Neural cell (in vitro differentiated cells): ENCODE results near the gene ARHGEF2. TPM values are rescaled to one million over a fixed set of nuclear protein-coding genes. Genes with fewer than 3 reads are reported as not detected.

Experiments used
- H2AFZ ChIP-seq: fragments of 200-600, 300-800 bp; sonication (generic), shearing (Covaris generic); 2 replicates; pipeline ENCODE4 v1.6.0; 2014; ENCODE audit warnings: low read depth, mild to moderate bottlenecking, antibody characterized with exemption, low read length, moderate library complexity
- H3F3A ChIP-seq: fragments of 200-600 bp; shearing (Covaris generic); 2 replicates; pipeline ENCODE4 v1.6.1; 2016; ENCODE audit warnings: mild to moderate bottlenecking, moderate library complexity, mixed read lengths, antibody characterized with exemption, low read length; ENCODE audit not compliant: insufficient read depth, poor library complexity, severe bottlenecking
- H3K27ac ChIP-seq: fragments of 200-600, 300-800 bp; sonication (generic), shearing (Covaris generic); 2 replicates; pipeline ENCODE4 v1.5.1; 2014; ENCODE audit warnings: mild to moderate bottlenecking, low read length, moderate library complexity
- H3K27me3 ChIP-seq: fragments of 300-800, 200-600 bp; sonication (generic), shearing (Covaris generic); 2 replicates; pipeline ENCODE4 v1.6.0; 2014; ENCODE audit warnings: mild to moderate bottlenecking, low read depth, low read length, moderate library complexity; ENCODE audit not compliant: insufficient read depth
- H3K36me3 ChIP-seq: fragments of 300-800, 200-600 bp; sonication (generic), shearing (Covaris generic); 2 replicates; pipeline ENCODE4 v1.5.1; 2014; ENCODE audit warnings: mild to moderate bottlenecking, antibody characterized with exemption, low read length, moderate library complexity; ENCODE audit not compliant: insufficient read depth
- H3K4me2 ChIP-seq: fragments of 300-800, 200-600 bp; sonication (generic), shearing (Covaris generic); 2 replicates; pipeline ENCODE4 v1.6.0; 2014; ENCODE audit warnings: mild to moderate bottlenecking, low read length
- H3K4me3 ChIP-seq: fragments of 300-800, 200-600 bp; sonication (generic), shearing (Covaris generic); 2 replicates; pipeline ENCODE4 v1.5.1; 2014; ENCODE audit warnings: mild to moderate bottlenecking, low read length, moderate library complexity
- H3K79me2 ChIP-seq: fragments of 200-600 bp; shearing (Covaris generic); replicated peaks from 2 replicates; pipeline ENCODE4 v1.6.0; 2014; ENCODE audit warnings: mild to moderate bottlenecking, low read length, moderate library complexity; ENCODE audit not compliant: insufficient read depth
- H3K9ac ChIP-seq: fragments of 300-800, 200-600 bp; sonication (generic), shearing (Covaris generic); 2 replicates; pipeline ENCODE4 v1.6.1; 2016; ENCODE audit warnings: mild to moderate bottlenecking, low read length, mixed read lengths
- H3K9me2 ChIP-seq: fragments of 200-600 bp; shearing (Covaris generic); 2 replicates; pipeline ENCODE4 v1.6.1; 2016; ENCODE audit warnings: mild to moderate bottlenecking, low read length, mixed read lengths; ENCODE audit not compliant: insufficient read depth
- H3K9me3 ChIP-seq: fragments of 200-600, 300-800 bp; sonication (generic), shearing (Covaris generic); 2 replicates; pipeline ENCODE4 v1.6.1; 2016; ENCODE audit warnings: mild to moderate bottlenecking, mixed run types, low read length, moderate library complexity, mixed read lengths
- H4K20me1 ChIP-seq: fragments of 200-600 bp; shearing (Covaris generic); 2 replicates; pipeline ENCODE4 v1.6.1; 2016; ENCODE audit warnings: mild to moderate bottlenecking, mixed run types; ENCODE audit not compliant: insufficient read depth
- CTCF ChIP-seq: fragments of 450-650 bp; IDR thresholded peaks from 2 replicates; pipeline ENCODE4 v1.5.1; 2014; ENCODE audit warnings: antibody characterized with exemption, mild to moderate bottlenecking, moderate library complexity; ENCODE audit not compliant: poor library complexity, severe bottlenecking
- EP300 ChIP-seq: fragments of 450-650 bp; conservative IDR thresholded peaks from 2 replicates; pipeline ENCODE4 v1.6.1; 2014; ENCODE audit warnings: antibody characterized with exemption, mild to moderate bottlenecking, moderate library complexity; ENCODE audit not compliant: poor library complexity, severe bottlenecking
- EZH2 ChIP-seq: fragments of 200-600, 300-800 bp; shearing (Covaris generic), sonication (generic); IDR thresholded peaks from 2 replicates; pipeline ENCODE4 v1.6.1; 2014; ENCODE audit warnings: antibody characterized with exemption, low read length, borderline replicate concordance, mild to moderate bottlenecking; ENCODE audit not compliant: insufficient read depth, poor library complexity, severe bottlenecking
- MXI1 ChIP-seq: fragments of 450-650 bp; conservative IDR thresholded peaks from 2 replicates; pipeline ENCODE4 v1.6.1; 2014; ENCODE audit warnings: antibody characterized with exemption, mild to moderate bottlenecking; ENCODE audit not compliant: poor library complexity, severe bottlenecking
- POLR2AphosphoS5 ChIP-seq: IDR thresholded peaks from 2 replicates; pipeline ENCODE4 v1.6.1; 2012
- RAD21 ChIP-seq: fragments of 450-650 bp; conservative IDR thresholded peaks from 2 replicates; pipeline ENCODE4 v1.6.1; 2014; ENCODE audit warnings: antibody characterized with exemption, mild to moderate bottlenecking, moderate library complexity
- REST ChIP-seq: IDR thresholded peaks from 2 replicates; pipeline ENCODE4 v1.6.1; 2012; ENCODE audit warnings: borderline replicate concordance
- SMC3 ChIP-seq: fragments of 450-650 bp; conservative IDR thresholded peaks from 2 replicates; pipeline ENCODE4 v1.6.1; 2014; ENCODE audit warnings: antibody characterized with exemption, mild to moderate bottlenecking, moderate library complexity; ENCODE audit not compliant: poor library complexity
- TAF1 ChIP-seq: IDR thresholded peaks from 2 replicates; pipeline ENCODE4 v1.6.1; 2012; ENCODE audit warnings: low read depth
- polyA plus RNA-seq: library from polyadenylated mRNA; depleted of rRNA; stranded (reverse); fragments of >200 nt; gene quantifications from 2 replicates; pipeline ENCODE4 v1.2.3, GENCODE V29; 2014

The ARHGEF2 gene
- polyA plus RNA-seq, 1 donor from 2014 or later: 45.1 TPM

GRCh38 chr1:155957411-155957915 is 20.9 kb downstream of the ARHGEF2 start:
- H3K4me2 ChIP-seq: no peak overlapping the region
- H3K79me2 ChIP-seq: no peaks in the 10 kb centered on the region
- no peak for TF ChIP-seq RAD21
- TF ChIP-seq TAF1: no peak
- TF ChIP-seq SMC3: no peak
- TF ChIP-seq MXI1: no peak
- no peak for TF ChIP-seq CTCF
- TF ChIP-seq EP300: no peak
- no peak for TF ChIP-seq POLR2AphosphoS5
- no peak for TF ChIP-seq EZH2
- TF ChIP-seq REST: no peak
- no peaks in the 10 kb centered on the region for H3K27me3 ChIP-seq
- H3K9ac ChIP-seq: no peak overlapping the region
- H2AFZ ChIP-seq: no peak overlapping the region
- no peaks in the 10 kb centered on the region for H4K20me1 ChIP-seq
- no peaks in the 10 kb centered on the region for H3K9me3 ChIP-seq
- no peak overlapping the region for H3K27ac ChIP-seq
- peaks cover 10% of the 10 kb centered on the region for H3K36me3 ChIP-seq
- H3K4me3 ChIP-seq: no peak overlapping the region
- H3K9me2 ChIP-seq: no peaks in the 10 kb centered on the region
- no peaks in the 10 kb centered on the region for H3F3A ChIP-seq

GRCh38 chr1:155954645-155955044 is 23.7 kb downstream of the ARHGEF2 start:
- no peak overlapping the region for H3K9ac ChIP-seq
- H3K79me2 ChIP-seq: no peaks in the 10 kb centered on the region
- H3F3A ChIP-seq: no peaks in the 10 kb centered on the region
- H3K9me3 ChIP-seq: no peaks in the 10 kb centered on the region
- no peaks in the 10 kb centered on the region for H3K27me3 ChIP-seq
- H3K4me3 ChIP-seq: no peak overlapping the region
- H3K9me2 ChIP-seq: no peaks in the 10 kb centered on the region
- no peak overlapping the region for H3K4me2 ChIP-seq
- no peak overlapping the region for H2AFZ ChIP-seq
- TF ChIP-seq POLR2AphosphoS5: no peak
- no peak for TF ChIP-seq SMC3
- no peak for TF ChIP-seq REST
- TF ChIP-seq TAF1: no peak
- no peak for TF ChIP-seq CTCF
- no peak for TF ChIP-seq RAD21
- no peak for TF ChIP-seq MXI1
- H3K36me3 ChIP-seq: peaks cover 17% of the 10 kb centered on the region
- no peak overlapping the region for H3K27ac ChIP-seq
- H4K20me1 ChIP-seq: no peaks in the 10 kb centered on the region
